GM12872 (cell line): ENCODE measurements around the gene ZSCAN29.

Experiments
- CTCF ChIP-seq: IDR thresholded peaks from 3 replicates; pipeline ENCODE4 v1.5.1; 2011; ENCODE audit warnings: low read depth, mild to moderate bottlenecking, low read length, moderate library complexity; ENCODE audit not compliant: insufficient read depth

The ZSCAN29 gene

DNA sequence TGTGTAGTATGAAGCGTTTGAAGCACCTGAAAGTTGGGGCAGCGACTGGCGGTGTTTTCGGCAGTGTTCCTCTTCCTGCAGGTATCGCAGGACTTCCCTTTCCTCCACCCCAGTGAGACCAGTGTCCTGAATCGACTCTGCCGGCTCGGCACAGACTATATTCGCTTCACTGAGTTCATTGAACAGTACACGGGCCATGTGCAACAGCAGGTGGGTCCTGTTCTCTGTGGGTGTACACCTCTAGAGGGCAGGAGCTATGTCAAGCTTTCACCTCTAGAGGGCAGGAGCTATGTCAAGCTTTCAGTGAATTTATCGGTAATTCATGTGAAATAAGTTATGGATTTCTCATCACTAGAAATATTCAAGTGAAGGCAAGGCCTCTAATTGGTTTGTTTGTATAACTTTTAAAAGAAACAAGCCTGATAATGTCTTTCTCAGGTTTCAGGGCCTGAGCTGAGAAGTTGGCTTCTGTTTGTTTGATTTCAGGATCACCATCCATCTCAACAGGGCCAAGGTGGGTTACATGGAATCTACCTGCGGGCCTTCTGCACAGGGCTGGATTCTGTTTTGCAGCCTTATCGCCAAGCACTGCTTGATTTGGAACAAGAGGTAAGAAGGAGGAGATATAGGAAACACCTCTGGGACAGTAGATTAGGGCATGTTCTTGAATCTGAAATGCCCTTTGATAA lies 5.3 kb upstream of the ZSCAN29 start:
- TF ChIP-seq CTCF = peak; percentile 82

GRCh38 chr15:43370310-43370974 lies 401 bp downstream of the ZSCAN29 start:
- TF ChIP-seq CTCF = no peak

GRCh38 chr15:43361313-43361903 lies 9.4 kb downstream of the ZSCAN29 start:
- TF ChIP-seq CTCF = no peak

- TF ChIP-seq CTCF = no peak
Measured at GRCh38 chr15:43360821-43361220, 10.0 kb downstream of the ZSCAN29 start.

GRCh38 chr15:43352693-43353382 lies 18.0 kb downstream of the ZSCAN29 start:
- no peak for TF ChIP-seq CTCF

- no peak for TF ChIP-seq CTCF
Measured at GRCh38 chr15:43347114-43347513, 23.7 kb downstream of the ZSCAN29 start.

DNA sequence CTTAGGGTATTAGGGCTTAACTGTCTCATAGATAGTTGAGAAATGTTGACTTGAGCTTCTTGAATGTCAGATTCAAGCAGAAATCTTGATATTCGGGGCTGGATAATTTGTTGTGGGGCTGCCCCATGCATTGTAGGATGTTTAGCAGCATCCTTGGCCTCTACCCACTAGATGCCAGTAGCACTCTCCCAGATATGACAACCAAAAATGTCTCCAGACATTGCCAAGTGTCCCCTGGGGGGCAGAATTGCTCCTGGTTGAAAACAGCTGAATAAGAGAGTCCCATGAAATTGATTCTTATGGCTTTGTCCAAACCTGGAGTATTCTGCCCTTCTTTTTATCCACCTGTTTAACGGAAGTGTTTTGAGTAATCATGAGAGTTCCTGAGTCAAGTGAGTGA lies 24.5 kb downstream of the ZSCAN29 start:
- TF ChIP-seq CTCF = 0 out of 3 replicates have a peak, but pooled peaks have one; percentile 4
